GM12878 (cell line): Measurements from ENCODE around the gene AMOTL1. TPM values are rescaled to one million over a fixed set of nuclear protein-coding genes. Genes with fewer than 3 reads are reported as not detected.
A peak's percentile ranks its signal among the peaks of the same experiment; 100 is the strongest.

Experiments used
- ATAC-seq: fragments of 200-7000 bp; cut with Tn5 transposase; 3 replicates; pipeline ENCODE4 v1.9.1; 2020; ENCODE audit warnings: mild to moderate bottlenecking, moderate library complexity
- BruUV-seq: library from RNA; stranded (reverse); fragments of 400-500 nt; replicated peaks from 2 replicates; lab custom pipeline; 2021; lab: Mats Ljungman, UMichigan
- CTCF ChIA-PET: fragments of 300-600 bp; sonication (Branson Sonifier 250); formaldehyde crosslinking; extraction: SDS; loops from one replicate; lab custom pipeline; 2021; ENCODE audit warnings: inconsistent platforms; lab: Yijun Ruan, JAX
- POLR2A ChIA-PET: fragments of 350-600 bp; formaldehyde crosslinking; extraction: SDS; loops from one replicate; lab custom pipeline; 2021; ENCODE audit warnings: inconsistent platforms; lab: Charles Lee
- RAD21 ChIA-PET: fragments of 300-600 bp; sonication (Branson Sonifier 250); formaldehyde crosslinking; loops from one replicate; lab custom pipeline; 2023; ENCODE audit warnings: antibody characterized with exemption; ENCODE audit not compliant: unreplicated experiment; lab: Charles Lee
- SMC1A ChIA-PET: fragments of 300-600 bp; sonication (Branson Sonifier 250); formaldehyde crosslinking; loops from one replicate; lab custom pipeline; 2023; ENCODE audit not compliant: unreplicated experiment, uncharacterized antibody; lab: Charles Lee
- DNase-seq: peaks from one replicate; pipeline ENCODE4 v3.0.0-alpha.2; 2011; ENCODE audit warnings: low read depth, low spot score
- FAIRE-seq: peaks from 3 replicates; lab custom pipeline; 2011; peaks lifted over from hg19 to GRCh38; lab: Jason Lieb, UNC
- H2AFZ ChIP-seq: 2 replicates; pipeline ENCODE4 v1.6.0; 2011; ENCODE audit warnings: low read depth, low read length, control low read depth; ENCODE audit not compliant: control insufficient read depth
- H3K27ac ChIP-seq: 2 replicates; pipeline ENCODE4 v1.5.1; 2011; ENCODE audit warnings: control low read depth; ENCODE audit not compliant: control insufficient read depth, insufficient read depth
- H3K27me3 ChIP-seq, 2 experiments: replicated peaks in 1 of 2; 2 replicates each; pipeline versions ENCODE4 v1.6.0 to v1.6.1; 2011; ENCODE audit warnings: low read length in 1 of 2; ENCODE audit not compliant: control insufficient read depth in 2 of 2, insufficient read depth in 2 of 2
- H3K36me3 ChIP-seq, 2 experiments: 2 replicates each; pipeline ENCODE4 v1.5.1; 2011; ENCODE audit warnings: low read length in 1 of 2; ENCODE audit not compliant: control insufficient read depth in 2 of 2, insufficient read depth in 2 of 2
- H3K4me1 ChIP-seq: 2 replicates; pipeline ENCODE4 v1.6.1; 2011; ENCODE audit warnings: mild to moderate bottlenecking, low read length, moderate library complexity, mixed read lengths; ENCODE audit not compliant: control insufficient read depth, insufficient read depth
- H3K4me2 ChIP-seq: 2 replicates; pipeline ENCODE4 v1.6.0; 2011; ENCODE audit warnings: control low read depth; ENCODE audit not compliant: control insufficient read depth, insufficient read depth
- H3K4me3 ChIP-seq: fragments of 200-600 bp; sonication (generic); 2 replicates; pipeline ENCODE4 v1.5.1; 2016
- H3K79me2 ChIP-seq: 2 replicates; pipeline ENCODE4 v1.6.0; 2011; ENCODE audit warnings: low read length; ENCODE audit not compliant: control insufficient read depth, insufficient read depth
- H3K9ac ChIP-seq: 2 replicates; pipeline ENCODE4 v1.8.0; 2011; ENCODE audit warnings: low read length, control low read depth, mixed read lengths; ENCODE audit not compliant: control insufficient read depth, insufficient read depth
- H3K9me3 ChIP-seq: replicated peaks from 3 replicates; pipeline ENCODE4 v1.5.1; 2011; ENCODE audit warnings: mild to moderate bottlenecking, low read length; ENCODE audit not compliant: control insufficient read depth, insufficient read depth
- H4K20me1 ChIP-seq: 2 replicates; pipeline ENCODE4 v1.6.0; 2011; ENCODE audit not compliant: control insufficient read depth, insufficient read depth
- CBFB ChIP-seq: IDR thresholded peaks from 2 replicates; pipeline ENCODE4 v1.6.1; 2016; ENCODE audit warnings: antibody characterized with exemption, low read depth
- DPF2 ChIP-seq: fragments of 450-650 bp; IDR thresholded peaks from 2 replicates; pipeline ENCODE4 v1.6.1; 2017; ENCODE audit warnings: mild to moderate bottlenecking
- E2F4 ChIP-seq: IDR thresholded peaks from 2 replicates; pipeline ENCODE4 v1.6.1; 2012; ENCODE audit warnings: low read depth, low read length, improper control_type of control experiment
- FOXM1 ChIP-seq: IDR thresholded peaks from 2 replicates; pipeline ENCODE4 v1.6.1; 2012; ENCODE audit warnings: low read depth, mild to moderate bottlenecking, inconsistent platforms, low read length, moderate library complexity
- HDAC2 ChIP-seq: fragments of 200-600 bp; sonication (generic); IDR thresholded peaks from 2 replicates; pipeline ENCODE4 v1.6.1; 2017
- HDAC6 ChIP-seq: fragments of 200-600 bp; sonication (generic); IDR thresholded peaks from one replicate; pipeline ENCODE4 v1.8.0; 2017; ENCODE audit warnings: antibody characterized with exemption; ENCODE audit not compliant: unreplicated experiment
- JUND ChIP-seq: IDR thresholded peaks from 2 replicates; pipeline ENCODE4 v1.6.1; 2012; ENCODE audit warnings: low read depth, mild to moderate bottlenecking, low read length, improper control_type of control experiment, moderate library complexity
- KAT2A ChIP-seq: conservative IDR thresholded peaks from 2 replicates; pipeline ENCODE4 v1.6.1; 2011; ENCODE audit warnings: low read depth, low read length; ENCODE audit not compliant: control insufficient read depth
- LARP7 ChIP-seq: fragments of 450-650 bp; IDR thresholded peaks from 2 replicates; pipeline ENCODE4 v1.6.1; 2017; ENCODE audit warnings: mild to moderate bottlenecking
- NR2F1 ChIP-seq: fragments of 450-650 bp; conservative IDR thresholded peaks from 2 replicates; pipeline ENCODE4 v1.6.1; 2017; ENCODE audit warnings: mild to moderate bottlenecking
- NRF1 ChIP-seq: conservative IDR thresholded peaks from 2 replicates; pipeline ENCODE4 v1.6.1; 2011; ENCODE audit warnings: mild to moderate bottlenecking, low read depth, low read length, improper control_type of control experiment
- TAF1 ChIP-seq: IDR thresholded peaks from 2 replicates; pipeline ENCODE4 v1.6.1; 2011; ENCODE audit warnings: mild to moderate bottlenecking, low read depth, low read length, borderline replicate concordance
- TARDBP ChIP-seq: IDR thresholded peaks from 2 replicates; pipeline ENCODE4 v1.6.1; 2016; ENCODE audit warnings: borderline replicate concordance
- ZNF687 ChIP-seq: fragments of 450-650 bp; IDR thresholded peaks from 2 replicates; pipeline ENCODE4 v1.6.1; 2017; ENCODE audit warnings: mild to moderate bottlenecking, moderate library complexity
- ZZZ3 ChIP-seq: IDR thresholded peaks from 2 replicates; pipeline ENCODE4 v1.6.1; 2011; ENCODE audit warnings: low read depth; ENCODE audit not compliant: control insufficient read depth, insufficient read length
- whole genome bisulfite sequencing: methylation state at CpG from one replicate; pipeline ENCODE4 v1.1.6; 2016; ENCODE audit warnings: low lambda C conversion rate; ENCODE audit not compliant: insufficient replicate concordance, insufficient coverage; ENCODE audit errors: missing lambda C conversion rate; 5-methylcytosine and 5-hydroxymethylcytosine counted together
- in situ Hi-C: fragments of 300-500 bp; cut with MboI; formaldehyde crosslinking; loops from 9 replicates; pipeline ENCODE4 v1.14.3; 2018; ENCODE audit warnings: mixed read lengths
- intact Hi-C: fragments of 100-400 bp; cut with micrococcal nuclease; formaldehyde crosslinking; loops from one replicate; pipeline ENCODE4 v1.14.2; 2022; ENCODE audit not compliant: unreplicated experiment
- polyA plus RNA-seq, 11 experiments: library from polyadenylated mRNA; depleted of rRNA in 4 of 11; unstranded in 6 of 11; stranded (reverse) in 5 of 11; fragments of >200 nt; fragmentation: Nextera tagmentation in 4 of 11; fragmentation: Illumina TruSeq in 1 of 11; extraction: Ambion mirVana in 4 of 11; extraction: Trizol in 1 of 11; gene quantifications; 1 replicate in 1 of 11; 2 replicates in 10 of 11; pipeline versions ENCODE4 v1.2.1 to v1.2.3, GENCODE V29; 2011 to 2016; ENCODE audit warnings: inconsistent platforms in 2 of 11, missing spikeins in 2 of 11, low read depth in 1 of 11
- total RNA-seq, 4 experiments: library from RNA; depleted of rRNA in 3 of 4; stranded (reverse); fragments of >200 nt in 3 of 4; fragmentation: Illumina TruSeq in 1 of 4; extraction: Trizol in 1 of 4; gene quantifications; 2 replicates each; pipeline versions ENCODE4 v1.2.1 to v1.2.3, GENCODE V29; 2013 to 2021

Gene AMOTL1
- total and polyA plus RNA-seq, 10 of the 15 experiments (the other 5 are each of a cell fraction or from before 2014, with no cell fraction given), result under 0.01 to 0.41 (median 0.01) TPM; not detected in 7

- Histone ChIP-seq H2AFZ (no peak overlapping the region), H3K9ac (no peak overlapping the region), H3K4me1 (no peaks in the 10 kb centered on the region), H3K79me2 (no peaks in the 10 kb centered on the region), H4K20me1 (no peaks in the 10 kb centered on the region), H3K4me3 (no peak overlapping the region), H3K9me3 (no peaks in the 10 kb centered on the region), H3K27me3 (peaks cover 0 to 3% of the 10 kb centered on the region in 2 experiments; a peak in 2 of 4 replicates), H3K27ac (no peak overlapping the region), H3K4me2 (no peak overlapping the region), H3K36me3 (no peaks in the 10 kb centered on the region)
- no TSS peak for BruUV-seq
- TF ChIP-seq NR2F1, result peak; percentile 38
- no peak for TF ChIP-seq ZNF687
- DNase-seq (no peak), FAIRE-seq (no peak), ATAC-seq (no peak)
- ChIA-PET RAD21 (no interaction called here), POLR2A (no interaction called here), CTCF (no interaction called here), SMC1A (no interaction called here)
- in situ Hi-C loops, result no loop called here
- intact Hi-C loops, result no loop called here
- WGBS, result 5% methylated on average over 2 of the region's 2 CpGs
Observed at GRCh38 chr11:94860333-94860732, 92.2 kb downstream of the AMOTL1 start.

GRCh38 chr11:94861306-94861845, 93.2 kb downstream of the AMOTL1 start:
- H2AFZ ChIP-seq, result no peak overlapping the region
- WGBS, result 33% methylated on average over 9 of the region's 9 CpGs
- H3K4me1 ChIP-seq, result no peaks in the 10 kb centered on the region
- ChIA-PET POLR2A (no interaction called here), RAD21 (no interaction called here), CTCF (no interaction called here), SMC1A (interaction anchor here (0.5 kb wide), 1 partner anchor 9 kb away, joined by 3 read pairs; no protein-coding TSS in a partner anchor)
- DNase-seq (no peak), FAIRE-seq (no peak), ATAC-seq (no peak)
- no peak overlapping the region for H3K4me2 ChIP-seq
- no TSS peak for BruUV-seq
- intact Hi-C loops, result no loop called here
- no peaks in the 10 kb centered on the region for H4K20me1 ChIP-seq
- no peak overlapping the region for H3K9ac ChIP-seq
- in situ Hi-C loops, result no loop called here
- H3K27ac ChIP-seq, result no peak overlapping the region
- H3K27me3 ChIP-seq, result peaks cover 0 to 3% of the 10 kb centered on the region in 2 experiments; a peak in 2 of 4 replicates
- H3K36me3 ChIP-seq, result no peaks in the 10 kb centered on the region
- H3K4me3 ChIP-seq, result no peak overlapping the region
- no peaks in the 10 kb centered on the region for H3K79me2 ChIP-seq
- H3K9me3 ChIP-seq, result no peaks in the 10 kb centered on the region
- no peak for TF ChIP-seq FOXM1
- TF ChIP-seq CBFB, result no peak
- TF ChIP-seq E2F4, result no peak
- TF ChIP-seq HDAC2, result no peak
- TF ChIP-seq JUND, result no peak
- no peak for TF ChIP-seq LARP7
- TF ChIP-seq ZZZ3, result no peak
- no peak for TF ChIP-seq KAT2A
- TF ChIP-seq NRF1, result no peak
- no peak for TF ChIP-seq DPF2
- TF ChIP-seq TARDBP, result no peak
- no peak for TF ChIP-seq HDAC6
- TF ChIP-seq TAF1, result no peak
